HepG2 (cell line): ENCODE results near the gene RBM25. TPM values are rescaled to one million over a fixed set of nuclear protein-coding genes. Genes with fewer than 3 reads are reported as not detected.

Source experiments
- FOXA3 ChIP-seq: IDR thresholded peaks from 2 replicates; pipeline ENCODE4 v1.6.1; 2016; ENCODE audit warnings: missing genetic modification reagents, missing compliant biosample characterization
- FOXK2 ChIP-seq: fragments of 450-650 bp; IDR thresholded peaks from 2 replicates; pipeline ENCODE4 v1.6.1; 2016
- HINFP ChIP-seq: sonication (generic); formaldehyde crosslinking; IDR thresholded peaks from 2 replicates; pipeline ENCODE4 v1.4.0; 2020; ENCODE audit warnings: low read depth, mild to moderate bottlenecking, missing genetic modification reagents
- PCBP2 ChIP-seq: fragments of 200-400 bp; formaldehyde crosslinking; optimal IDR thresholded peaks from 2 replicates; pipeline ENCODE3; 2018; ENCODE audit warnings: low read length, low read depth; ENCODE audit not compliant: poor library complexity, severe bottlenecking
- SMARCE1 ChIP-seq: fragments of 450-650 bp; IDR thresholded peaks from 2 replicates; pipeline ENCODE4 v1.6.1; 2017; ENCODE audit warnings: borderline replicate concordance
- ZNF441 ChIP-seq: sonication (generic); formaldehyde crosslinking; IDR thresholded peaks from 2 replicates; pipeline ENCODE4 v1.7.0; 2021; ENCODE audit warnings: missing genetic modification reagents, borderline replicate concordance
- ZNF761 ChIP-seq: sonication (generic); formaldehyde crosslinking; conservative IDR thresholded peaks from 2 replicates; pipeline ENCODE4 v1.4.0; 2020; ENCODE audit warnings: mild to moderate bottlenecking, missing genetic modification reagents
- polyA plus RNA-seq, 8 experiments: library from polyadenylated mRNA; depleted of rRNA in 3 of 8; stranded (reverse) in 7 of 8; unstranded in 1 of 8; fragments of >200 nt; fragmentation: Illumina TruSeq in 4 of 8; extraction: Trizol in 4 of 8; gene quantifications; 2 replicates each; pipeline versions ENCODE4 v1.2.1 to v1.2.3, GENCODE V29; 2011 to 2016; ENCODE audit warnings: low read depth in 4 of 8, missing spikeins in 1 of 8, mixed read lengths in 1 of 8; ENCODE audit not compliant: insufficient read depth in 1 of 8
- total RNA-seq, 5 experiments: library from RNA; depleted of rRNA; stranded (reverse); fragments of >200 nt; fragmentation: Illumina TruSeq; extraction: Trizol; gene quantifications; 2 replicates each; pipeline ENCODE4 v1.2.3, GENCODE V29; 2016; ENCODE audit warnings: low read depth in 1 of 5
- TF ChIP-seq, protein P1 (sequence below): IDR thresholded peaks from 2 replicates; pipeline ENCODE4 v1.6.1; 2012; ENCODE audit warnings: low read depth, low read length, improper control_type of control experiment
- TF ChIP-seq, protein P2 (sequence below): sonication (generic); formaldehyde crosslinking; IDR thresholded peaks from 2 replicates; pipeline ENCODE4 v1.5.1; 2020; ENCODE audit warnings: mild to moderate bottlenecking, missing genetic modification reagents
- TF ChIP-seq, protein P3 (sequence below): fragments of 450-650 bp; IDR thresholded peaks from 2 replicates; pipeline ENCODE4 v1.6.1; 2016
- TF ChIP-seq, protein P4 (sequence below): sonication (generic); formaldehyde crosslinking; IDR thresholded peaks from 2 replicates; pipeline ENCODE4 v1.4.0; 2020; ENCODE audit warnings: missing genetic modification reagents

RBM25 gene
- total and polyA plus RNA-seq, 2 of the 13 experiments (the other 11 are each of a cell fraction or from before 2014, with no cell fraction given) = 34.1 to 65.9 TPM

DNA sequence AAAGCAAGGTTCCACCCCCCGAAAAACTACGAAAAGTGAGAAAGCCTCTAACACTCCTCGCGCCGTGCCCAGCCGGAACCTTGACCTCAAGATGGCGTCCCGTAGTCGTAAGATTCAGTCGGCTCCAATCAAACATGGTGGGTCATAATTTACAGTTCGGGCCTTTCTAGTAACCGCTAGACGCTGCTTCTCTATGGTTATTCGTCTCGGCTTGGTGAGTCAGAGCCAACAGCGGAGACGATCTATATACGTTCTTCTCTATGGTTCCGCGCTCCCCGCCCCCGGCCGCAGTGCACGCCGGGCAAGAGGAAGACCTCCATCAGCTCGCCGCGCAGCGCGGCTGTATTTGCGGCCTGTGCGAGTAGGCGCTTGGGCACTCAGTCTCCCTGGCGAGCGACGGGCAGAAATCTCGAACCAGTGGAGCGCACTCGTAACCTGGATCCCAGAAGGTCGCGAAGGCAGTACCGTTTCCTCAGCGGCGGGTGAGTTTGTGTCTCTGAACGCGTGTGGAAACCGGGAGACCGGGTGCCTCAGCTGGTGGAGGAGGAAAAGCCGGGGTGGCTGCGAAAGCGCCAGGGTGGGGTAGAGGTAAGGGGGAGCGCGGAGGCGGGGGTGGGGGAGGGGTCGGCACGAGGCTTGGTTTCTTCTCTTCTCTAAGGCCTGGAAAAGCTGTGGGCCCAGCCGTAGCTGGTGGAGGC is at the start of gene RBM25 (continued):
- TF ChIP-seq, protein P1, sequence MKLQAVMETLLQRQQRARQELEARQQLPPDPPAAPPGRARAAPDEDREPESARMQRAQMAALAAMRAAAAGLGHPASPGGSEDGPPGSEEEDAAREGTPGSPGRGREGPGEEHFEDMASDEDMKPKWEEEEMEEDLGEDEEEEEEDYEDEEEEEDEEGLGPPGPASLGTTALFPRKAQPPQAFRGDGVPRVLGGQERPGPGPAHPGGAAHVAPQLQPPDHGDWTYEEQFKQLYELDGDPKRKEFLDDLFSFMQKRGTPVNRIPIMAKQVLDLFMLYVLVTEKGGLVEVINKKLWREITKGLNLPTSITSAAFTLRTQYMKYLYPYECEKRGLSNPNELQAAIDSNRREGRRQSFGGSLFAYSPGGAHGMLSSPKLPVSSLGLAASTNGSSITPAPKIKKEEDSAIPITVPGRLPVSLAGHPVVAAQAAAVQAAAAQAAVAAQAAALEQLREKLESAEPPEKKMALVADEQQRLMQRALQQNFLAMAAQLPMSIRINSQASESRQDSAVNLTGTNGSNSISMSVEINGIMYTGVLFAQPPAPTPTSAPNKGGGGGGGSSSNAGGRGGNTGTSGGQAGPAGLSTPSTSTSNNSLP = peak; percentile 95
- TF ChIP-seq PCBP2 (no peak), FOXK2 (0 out of 2 replicates have a peak, but pooled peaks have one; percentile 11), ZNF441 (CRISPR knock-in tag) (0 out of 2 replicates have a peak, but pooled peaks have one; percentile 26), ZNF761 (no peak), SMARCE1 (no peak), HINFP (CRISPR knock-in tag) (peak; percentile 20; the same call in 1 of the 2 replicates), FOXA3 (peak; percentile 67)
- TF ChIP-seq, protein P2, sequence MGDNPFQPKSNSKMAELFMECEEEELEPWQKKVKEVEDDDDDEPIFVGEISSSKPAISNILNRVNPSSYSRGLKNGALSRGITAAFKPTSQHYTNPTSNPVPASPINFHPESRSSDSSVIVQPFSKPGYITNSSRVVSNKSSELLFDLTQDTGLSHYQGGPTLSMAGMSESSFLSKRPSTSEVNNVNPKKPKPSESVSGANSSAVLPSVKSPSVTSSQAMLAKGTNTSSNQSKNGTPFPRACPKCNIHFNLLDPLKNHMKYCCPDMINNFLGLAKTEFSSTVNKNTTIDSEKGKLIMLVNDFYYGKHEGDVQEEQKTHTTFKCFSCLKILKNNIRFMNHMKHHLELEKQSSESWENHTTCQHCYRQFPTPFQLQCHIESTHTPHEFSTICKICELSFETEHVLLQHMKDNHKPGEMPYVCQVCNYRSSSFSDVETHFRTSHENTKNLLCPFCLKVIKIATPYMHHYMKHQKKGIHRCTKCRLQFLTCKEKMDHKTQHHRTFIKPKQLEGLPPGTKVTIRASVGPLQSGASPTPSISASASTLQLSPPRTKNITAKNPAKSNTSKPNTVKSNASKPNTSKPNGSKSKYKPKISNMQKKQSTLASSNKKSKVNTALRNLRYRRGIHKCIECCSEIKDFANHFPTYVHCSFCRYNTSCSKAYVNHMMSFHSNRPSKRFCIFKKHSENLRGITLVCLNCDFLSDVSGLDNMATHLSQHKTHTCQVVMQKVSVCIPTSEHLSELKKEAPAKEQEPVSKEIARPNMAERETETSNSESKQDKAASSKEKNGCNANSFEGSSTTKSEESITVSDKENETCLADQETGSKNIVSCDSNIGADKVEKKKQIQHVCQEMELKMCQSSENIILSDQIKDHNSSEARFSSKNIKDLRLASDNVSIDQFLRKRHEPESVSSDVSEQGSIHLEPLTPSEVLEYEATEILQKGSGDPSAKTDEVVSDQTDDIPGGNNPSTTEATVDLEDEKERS (CRISPR knock-in tag) = peak; percentile 83; the same call in 1 of the 2 replicates
- TF ChIP-seq, protein P3, sequence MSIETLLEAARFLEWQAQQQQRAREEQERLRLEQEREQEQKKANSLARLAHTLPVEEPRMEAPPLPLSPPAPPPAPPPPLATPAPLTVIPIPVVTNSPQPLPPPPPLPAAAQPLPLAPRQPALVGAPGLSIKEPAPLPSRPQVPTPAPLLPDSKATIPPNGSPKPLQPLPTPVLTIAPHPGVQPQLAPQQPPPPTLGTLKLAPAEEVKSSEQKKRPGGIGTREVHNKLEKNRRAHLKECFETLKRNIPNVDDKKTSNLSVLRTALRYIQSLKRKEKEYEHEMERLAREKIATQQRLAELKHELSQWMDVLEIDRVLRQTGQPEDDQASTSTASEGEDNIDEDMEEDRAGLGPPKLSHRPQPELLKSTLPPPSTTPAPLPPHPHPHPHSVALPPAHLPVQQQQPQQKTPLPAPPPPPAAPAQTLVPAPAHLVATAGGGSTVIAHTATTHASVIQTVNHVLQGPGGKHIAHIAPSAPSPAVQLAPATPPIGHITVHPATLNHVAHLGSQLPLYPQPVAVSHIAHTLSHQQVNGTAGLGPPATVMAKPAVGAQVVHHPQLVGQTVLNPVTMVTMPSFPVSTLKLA = 0 out of 2 replicates have a peak, but pooled peaks have one; percentile 2
- TF ChIP-seq, protein P4, sequence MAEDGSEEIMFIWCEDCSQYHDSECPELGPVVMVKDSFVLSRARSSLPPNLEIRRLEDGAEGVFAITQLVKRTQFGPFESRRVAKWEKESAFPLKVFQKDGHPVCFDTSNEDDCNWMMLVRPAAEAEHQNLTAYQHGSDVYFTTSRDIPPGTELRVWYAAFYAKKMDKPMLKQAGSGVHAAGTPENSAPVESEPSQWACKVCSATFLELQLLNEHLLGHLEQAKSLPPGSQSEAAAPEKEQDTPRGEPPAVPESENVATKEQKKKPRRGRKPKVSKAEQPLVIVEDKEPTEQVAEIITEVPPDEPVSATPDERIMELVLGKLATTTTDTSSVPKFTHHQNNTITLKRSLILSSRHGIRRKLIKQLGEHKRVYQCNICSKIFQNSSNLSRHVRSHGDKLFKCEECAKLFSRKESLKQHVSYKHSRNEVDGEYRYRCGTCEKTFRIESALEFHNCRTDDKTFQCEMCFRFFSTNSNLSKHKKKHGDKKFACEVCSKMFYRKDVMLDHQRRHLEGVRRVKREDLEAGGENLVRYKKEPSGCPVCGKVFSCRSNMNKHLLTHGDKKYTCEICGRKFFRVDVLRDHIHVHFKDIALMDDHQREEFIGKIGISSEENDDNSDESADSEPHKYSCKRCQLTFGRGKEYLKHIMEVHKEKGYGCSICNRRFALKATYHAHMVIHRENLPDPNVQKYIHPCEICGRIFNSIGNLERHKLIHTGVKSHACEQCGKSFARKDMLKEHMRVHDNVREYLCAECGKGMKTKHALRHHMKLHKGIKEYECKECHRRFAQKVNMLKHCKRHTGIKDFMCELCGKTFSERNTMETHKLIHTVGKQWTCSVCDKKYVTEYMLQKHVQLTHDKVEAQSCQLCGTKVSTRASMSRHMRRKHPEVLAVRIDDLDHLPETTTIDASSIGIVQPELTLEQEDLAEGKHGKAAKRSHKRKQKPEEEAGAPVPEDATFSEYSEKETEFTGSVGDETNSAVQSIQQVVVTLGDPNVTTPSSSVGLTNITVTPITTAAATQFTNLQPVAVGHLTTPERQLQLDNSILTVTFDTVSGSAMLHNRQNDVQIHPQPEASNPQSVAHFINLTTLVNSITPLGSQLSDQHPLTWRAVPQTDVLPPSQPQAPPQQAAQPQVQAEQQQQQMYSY (CRISPR knock-in tag) = no peak
